ENCODE measurements around the gene EAF1. TPM values are rescaled to one million over a fixed set of nuclear protein-coding genes. Genes with fewer than 3 reads are reported as not detected.

EAF1 gene
- total and polyA plus RNA-seq, 2 donors: 7.1 to 13.4 TPM

DNA sequence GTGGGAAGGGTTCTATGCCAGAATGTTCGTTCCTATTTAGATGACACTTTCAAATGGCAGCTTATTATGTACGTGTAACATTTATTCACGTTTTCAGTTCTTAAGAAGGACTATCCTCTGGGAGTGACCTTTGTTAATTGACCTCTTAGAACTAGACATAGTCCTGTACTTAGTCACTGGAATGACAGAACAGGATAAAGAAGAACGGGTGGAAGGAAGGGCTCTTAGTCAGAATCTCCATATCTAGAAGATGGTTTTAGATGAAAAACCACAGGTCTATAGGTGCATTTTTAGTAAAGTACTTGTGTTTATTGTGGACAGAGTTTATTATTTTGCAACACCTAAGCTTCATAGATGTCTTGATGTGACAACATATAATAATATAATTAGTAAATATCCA, 6.5 kb upstream of the EAF1 start:
- H3K27ac ChIP-seq (ENCODE audit: low read depth in 1 of 2, low read length in 1 of 2): no peak overlapping the region
- H3K36me3 ChIP-seq (ENCODE audit: control insufficient read depth in 2 of 2, insufficient read depth in 2 of 2, low read length in 1 of 2): peaks cover 10 to 49% of the 10 kb centered on the region in 2 donors
- DNase-seq (ENCODE audit: low read depth in 6 of 9, low spot score in 9 of 9): no peak
- H3K4me3 ChIP-seq (ENCODE audit: low read length in 2 of 2): no peak overlapping the region
- WGBS: over 99% methylated on average over 4 of the region's 4 CpGs
- H3K27me3 ChIP-seq (ENCODE audit: control insufficient read depth in 2 of 2, insufficient read depth in 1 of 2, low read length in 1 of 2): no peaks in the 10 kb centered on the region
- H3K9me3 ChIP-seq (ENCODE audit: control insufficient read depth in 2 of 2, insufficient read depth in 1 of 2, low read length in 1 of 2): no peaks in the 10 kb centered on the region
- no peaks in the 10 kb centered on the region for H3K4me1 ChIP-seq (ENCODE audit: control insufficient read depth in 2 of 2, insufficient read depth in 2 of 2, low read length in 2 of 2)

DNA sequence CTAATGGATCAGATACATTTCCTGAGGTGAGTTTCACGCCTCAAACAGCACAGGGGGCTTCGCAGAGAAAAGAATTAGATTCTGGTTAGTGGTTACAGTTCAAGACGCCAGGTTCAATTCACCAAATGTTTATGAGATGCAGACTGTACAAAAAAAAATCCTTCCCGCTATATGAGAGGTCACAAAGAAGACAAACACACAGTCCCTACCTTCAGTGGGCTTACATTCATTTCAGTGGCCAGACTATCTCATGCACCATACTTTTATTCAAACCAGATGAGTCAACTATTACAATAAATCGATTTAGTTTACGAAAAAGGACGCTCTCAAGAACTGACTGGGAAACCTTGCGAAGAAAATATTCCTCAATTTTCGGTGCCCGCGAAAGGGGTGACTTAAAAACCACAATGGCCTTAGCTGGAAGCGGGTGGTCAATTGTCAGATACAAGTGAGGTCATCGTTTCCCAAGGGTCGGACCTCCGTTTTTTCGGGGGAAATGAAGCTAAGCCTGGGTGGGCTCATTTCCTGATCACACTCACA, 749 bp upstream of the EAF1 start:
- peaks cover 19 to 21% of the 10 kb centered on the region in 2 donors for H3K4me1 ChIP-seq (ENCODE audit: control insufficient read depth in 2 of 2, insufficient read depth in 2 of 2, low read length in 2 of 2)
- no peak for DNase-seq (ENCODE audit: low read depth in 6 of 9, low spot score in 9 of 9)
- H3K4me3 ChIP-seq (ENCODE audit: low read length in 2 of 2): peak overlapping the region; percentile 79 to 93
- peaks cover 18 to 39% of the 10 kb centered on the region in 2 donors for H3K36me3 ChIP-seq (ENCODE audit: control insufficient read depth in 2 of 2, insufficient read depth in 2 of 2, low read length in 1 of 2)
- H3K27ac ChIP-seq (ENCODE audit: low read depth in 1 of 2, low read length in 1 of 2): no peak overlapping the region
- H3K27me3 ChIP-seq (ENCODE audit: control insufficient read depth in 2 of 2, insufficient read depth in 1 of 2, low read length in 1 of 2): no peaks in the 10 kb centered on the region
- no peaks in the 10 kb centered on the region for H3K9me3 ChIP-seq (ENCODE audit: control insufficient read depth in 2 of 2, insufficient read depth in 1 of 2, low read length in 1 of 2)
- WGBS: 53% methylated on average over 16 of the region's 16 CpGs

DNA sequence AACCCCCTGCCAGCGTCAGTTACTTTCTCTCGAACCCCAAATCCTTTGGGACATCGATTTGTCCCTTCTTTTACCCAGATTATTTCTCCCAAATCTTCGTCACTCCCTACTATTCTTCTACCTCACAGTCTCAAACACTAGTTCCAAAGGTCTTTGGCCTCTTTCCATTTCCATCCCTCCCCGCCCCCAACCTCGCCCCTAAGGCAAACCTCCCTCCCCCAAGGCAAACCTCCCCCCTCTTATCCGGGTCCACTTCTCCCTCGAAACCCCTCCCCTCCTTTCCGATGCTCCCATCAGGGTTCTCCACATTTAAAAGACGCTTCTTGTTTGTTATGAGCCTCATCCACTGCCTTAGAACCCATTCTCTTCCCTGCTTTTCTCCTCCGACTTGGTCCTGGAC, 583 bp downstream of the EAF1 start:
- H3K4me3 ChIP-seq (ENCODE audit: low read length in 2 of 2): peak overlapping the region; percentile 79 to 93
- peaks cover 19 to 21% of the 10 kb centered on the region in 2 donors for H3K4me1 ChIP-seq (ENCODE audit: control insufficient read depth in 2 of 2, insufficient read depth in 2 of 2, low read length in 2 of 2)
- H3K27me3 ChIP-seq (ENCODE audit: control insufficient read depth in 2 of 2, insufficient read depth in 1 of 2, low read length in 1 of 2): no peaks in the 10 kb centered on the region
- WGBS: 1% methylated on average over 11 of the region's 11 CpGs
- peaks cover 18 to 36% of the 10 kb centered on the region in 2 donors for H3K36me3 ChIP-seq (ENCODE audit: control insufficient read depth in 2 of 2, insufficient read depth in 2 of 2, low read length in 1 of 2)
- H3K9me3 ChIP-seq (ENCODE audit: control insufficient read depth in 2 of 2, insufficient read depth in 1 of 2, low read length in 1 of 2): no peaks in the 10 kb centered on the region
- peak overlapping the region in 1 of 2 donors; percentile 31 for H3K27ac ChIP-seq (ENCODE audit: low read depth in 1 of 2, low read length in 1 of 2)
- no peak for DNase-seq (ENCODE audit: low read depth in 6 of 9, low spot score in 9 of 9)

DNA sequence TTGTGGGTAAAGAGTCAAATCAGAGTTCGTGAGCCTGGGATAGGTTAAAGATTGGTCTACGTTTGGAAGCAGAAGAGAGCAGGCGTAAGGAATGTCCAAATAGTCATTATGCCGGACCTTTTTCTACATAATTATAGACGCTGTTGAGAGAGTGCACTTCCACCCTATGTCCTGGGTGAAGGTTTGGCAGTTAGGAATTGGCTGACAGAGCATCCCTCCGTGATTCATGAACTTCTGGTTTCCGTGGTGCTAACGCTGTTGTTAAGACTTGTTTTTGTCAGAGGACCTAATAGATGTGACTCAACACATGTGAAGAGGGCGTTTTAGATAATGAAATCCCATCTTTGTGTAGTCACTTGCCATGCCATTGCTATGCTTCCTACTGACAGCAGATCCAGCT, 1.1 kb downstream of the EAF1 start:
- DNase-seq (ENCODE audit: low read depth in 6 of 9, low spot score in 9 of 9): peak in 1 of 9 donors; percentile 9
- peaks cover 19 to 38% of the 10 kb centered on the region in 2 donors for H3K36me3 ChIP-seq (ENCODE audit: control insufficient read depth in 2 of 2, insufficient read depth in 2 of 2, low read length in 1 of 2)
- 40% methylated on average over 9 of the region's 9 CpGs for WGBS
- peak overlapping the region in 1 of 2 donors; percentile 31 for H3K27ac ChIP-seq (ENCODE audit: low read depth in 1 of 2, low read length in 1 of 2)
- H3K4me1 ChIP-seq (ENCODE audit: control insufficient read depth in 2 of 2, insufficient read depth in 2 of 2, low read length in 2 of 2): peaks cover 19 to 21% of the 10 kb centered on the region in 2 donors
- H3K27me3 ChIP-seq (ENCODE audit: control insufficient read depth in 2 of 2, insufficient read depth in 1 of 2, low read length in 1 of 2): no peaks in the 10 kb centered on the region
- H3K9me3 ChIP-seq (ENCODE audit: control insufficient read depth in 2 of 2, insufficient read depth in 1 of 2, low read length in 1 of 2): no peaks in the 10 kb centered on the region
- H3K4me3 ChIP-seq (ENCODE audit: low read length in 2 of 2): peak overlapping the region; percentile 79 to 93

DNA sequence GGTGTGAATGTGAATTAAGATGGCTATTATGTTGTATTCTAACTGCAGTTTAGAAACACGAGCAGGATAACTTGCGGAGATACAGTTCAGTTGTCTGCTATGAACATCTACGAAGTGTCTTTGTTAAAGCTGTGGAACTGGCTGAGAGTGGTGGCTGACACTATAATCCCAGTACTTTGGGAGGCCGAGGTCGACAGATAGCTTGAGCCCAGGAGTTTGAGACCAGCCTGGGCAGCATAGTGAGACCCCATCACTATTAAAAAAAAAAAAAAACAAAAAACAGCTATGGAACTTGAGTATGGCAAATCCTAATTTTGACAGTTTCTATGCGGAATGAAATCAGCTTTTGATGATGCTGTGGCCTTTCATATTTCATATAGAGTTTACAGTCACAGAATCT, 1.7 kb downstream of the EAF1 start:
- 96% methylated on average over 6 of the region's 6 CpGs for WGBS

DNA sequence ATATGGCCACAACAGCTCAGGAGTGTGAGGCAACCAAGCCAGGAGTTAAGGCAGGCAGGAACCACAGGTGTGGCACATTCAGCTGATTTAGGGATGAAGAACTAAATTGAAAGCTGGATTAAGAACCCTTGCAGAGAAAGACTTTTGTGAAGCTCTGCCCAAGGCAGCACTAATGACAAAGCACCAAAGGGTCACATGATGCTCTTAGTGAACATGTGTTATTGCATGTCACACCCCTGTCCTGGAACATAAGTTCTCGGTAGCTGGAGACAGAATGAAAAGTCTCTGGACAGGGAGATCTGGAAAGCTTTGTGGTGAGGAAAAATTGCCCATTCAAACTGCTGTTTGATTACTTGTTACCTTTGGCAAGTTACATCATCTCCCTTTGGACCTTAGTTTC, 3.2 kb downstream of the EAF1 start:
- Histone ChIP-seq H3K9me3 (ENCODE audit: control insufficient read depth in 2 of 2, insufficient read depth in 1 of 2, low read length in 1 of 2) (no peaks in the 10 kb centered on the region), H3K27me3 (ENCODE audit: control insufficient read depth in 2 of 2, insufficient read depth in 1 of 2, low read length in 1 of 2) (no peaks in the 10 kb centered on the region), H3K4me3 (ENCODE audit: low read length in 2 of 2) (no peak overlapping the region), H3K36me3 (ENCODE audit: control insufficient read depth in 2 of 2, insufficient read depth in 2 of 2, low read length in 1 of 2) (peaks cover 26 to 45% of the 10 kb centered on the region in 2 donors), H3K27ac (ENCODE audit: low read depth in 1 of 2, low read length in 1 of 2) (no peak overlapping the region), H3K4me1 (ENCODE audit: control insufficient read depth in 2 of 2, insufficient read depth in 2 of 2, low read length in 2 of 2) (peaks cover 19 to 21% of the 10 kb centered on the region in 2 donors)
- WGBS: 95% methylated on average over 1 of the region's 1 CpG
- DNase-seq (ENCODE audit: low read depth in 6 of 9, low spot score in 9 of 9): no peak

More for the DNA sequence above, 1.7 kb downstream of the EAF1 start:
- Histone ChIP-seq H3K36me3 (ENCODE audit: control insufficient read depth in 2 of 2, insufficient read depth in 2 of 2, low read length in 1 of 2) (peaks cover 18 to 41% of the 10 kb centered on the region in 2 donors), H3K9me3 (ENCODE audit: control insufficient read depth in 2 of 2, insufficient read depth in 1 of 2, low read length in 1 of 2) (no peaks in the 10 kb centered on the region), H3K4me3 (ENCODE audit: low read length in 2 of 2) (peak overlapping the region in 1 of 2 donors; percentile 79), H3K4me1 (ENCODE audit: control insufficient read depth in 2 of 2, insufficient read depth in 2 of 2, low read length in 2 of 2) (peaks cover 19 to 21% of the 10 kb centered on the region in 2 donors), H3K27me3 (ENCODE audit: control insufficient read depth in 2 of 2, insufficient read depth in 1 of 2, low read length in 1 of 2) (no peaks in the 10 kb centered on the region), H3K27ac (ENCODE audit: low read depth in 1 of 2, low read length in 1 of 2) (no peak overlapping the region)
- DNase-seq (ENCODE audit: low read depth in 6 of 9, low spot score in 9 of 9): no peak

DNA sequence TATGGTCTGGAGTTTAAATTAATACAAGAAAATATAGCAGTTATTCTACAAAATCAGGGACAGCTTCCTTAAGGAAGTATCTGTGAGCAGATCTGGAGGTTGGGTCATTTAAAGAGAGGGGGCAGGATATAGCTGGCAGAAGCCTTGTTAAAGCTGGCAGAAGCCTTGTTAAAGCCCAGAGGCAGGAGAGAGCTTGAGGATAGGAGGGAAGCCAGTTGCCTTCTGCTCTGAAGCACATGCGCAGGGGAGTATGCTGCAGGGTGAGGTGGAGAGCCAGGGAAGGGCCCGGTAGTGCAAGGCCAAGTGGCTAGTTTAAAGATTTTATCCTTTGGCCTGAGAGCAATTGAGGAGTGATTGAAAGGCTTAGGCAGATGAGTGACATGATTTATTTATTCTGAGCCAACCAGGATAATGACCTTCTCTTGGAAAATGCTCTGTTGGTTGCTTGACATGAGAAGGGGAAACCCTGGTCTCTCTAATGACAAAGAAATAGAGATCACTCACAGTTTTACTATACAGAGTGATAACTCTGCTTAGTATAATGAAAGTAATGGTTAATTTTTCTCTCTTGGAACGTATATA, 3.9 kb downstream of the EAF1 start:
- 98% methylated on average over 3 of the region's 3 CpGs for WGBS
- H3K4me1 ChIP-seq (ENCODE audit: control insufficient read depth in 2 of 2, insufficient read depth in 2 of 2, low read length in 2 of 2): peaks cover 17 to 18% of the 10 kb centered on the region in 2 donors
- H3K9me3 ChIP-seq (ENCODE audit: control insufficient read depth in 2 of 2, insufficient read depth in 1 of 2, low read length in 1 of 2): no peaks in the 10 kb centered on the region
- H3K36me3 ChIP-seq (ENCODE audit: control insufficient read depth in 2 of 2, insufficient read depth in 2 of 2, low read length in 1 of 2): peaks cover 30 to 49% of the 10 kb centered on the region in 2 donors
- no peak for DNase-seq (ENCODE audit: low read depth in 6 of 9, low spot score in 9 of 9)
- H3K4me3 ChIP-seq (ENCODE audit: low read length in 2 of 2): no peak overlapping the region
- no peak overlapping the region for H3K27ac ChIP-seq (ENCODE audit: low read depth in 1 of 2, low read length in 1 of 2)
- no peaks in the 10 kb centered on the region for H3K27me3 ChIP-seq (ENCODE audit: control insufficient read depth in 2 of 2, insufficient read depth in 1 of 2, low read length in 1 of 2)

DNA sequence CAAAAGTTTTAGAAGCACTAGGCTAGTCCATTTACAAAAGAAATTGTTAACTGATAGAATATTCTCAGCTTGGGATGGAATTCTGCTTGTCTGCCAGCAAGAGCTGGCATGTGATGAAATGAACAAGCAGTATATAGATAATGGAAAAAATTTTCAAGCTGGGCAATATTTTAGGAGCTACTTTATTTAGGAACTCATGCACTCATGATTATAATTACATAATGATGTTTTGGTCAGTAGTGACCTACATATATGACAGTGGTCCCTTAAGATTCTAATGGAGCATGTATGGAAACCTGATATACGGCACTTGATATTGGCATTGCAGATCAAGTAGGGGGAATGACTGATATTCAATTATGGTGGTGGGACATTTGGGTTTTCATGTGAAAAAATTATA, 6.1 kb downstream of the EAF1 start:
- Histone ChIP-seq H3K36me3 (ENCODE audit: control insufficient read depth in 2 of 2, insufficient read depth in 2 of 2, low read length in 1 of 2) (peaks cover 46 to 68% of the 10 kb centered on the region in 2 donors), H3K4me3 (ENCODE audit: low read length in 2 of 2) (no peak overlapping the region), H3K27me3 (ENCODE audit: control insufficient read depth in 2 of 2, insufficient read depth in 1 of 2, low read length in 1 of 2) (no peaks in the 10 kb centered on the region), H3K4me1 (ENCODE audit: control insufficient read depth in 2 of 2, insufficient read depth in 2 of 2, low read length in 2 of 2) (peaks cover 6% of the 10 kb centered on the region in 2 donors), H3K27ac (ENCODE audit: low read depth in 1 of 2, low read length in 1 of 2) (no peak overlapping the region), H3K9me3 (ENCODE audit: control insufficient read depth in 2 of 2, insufficient read depth in 1 of 2, low read length in 1 of 2) (no peaks in the 10 kb centered on the region)
- DNase-seq (ENCODE audit: low read depth in 6 of 9, low spot score in 9 of 9): no peak
- 97% methylated on average over 1 of the region's 1 CpG for WGBS

DNA sequence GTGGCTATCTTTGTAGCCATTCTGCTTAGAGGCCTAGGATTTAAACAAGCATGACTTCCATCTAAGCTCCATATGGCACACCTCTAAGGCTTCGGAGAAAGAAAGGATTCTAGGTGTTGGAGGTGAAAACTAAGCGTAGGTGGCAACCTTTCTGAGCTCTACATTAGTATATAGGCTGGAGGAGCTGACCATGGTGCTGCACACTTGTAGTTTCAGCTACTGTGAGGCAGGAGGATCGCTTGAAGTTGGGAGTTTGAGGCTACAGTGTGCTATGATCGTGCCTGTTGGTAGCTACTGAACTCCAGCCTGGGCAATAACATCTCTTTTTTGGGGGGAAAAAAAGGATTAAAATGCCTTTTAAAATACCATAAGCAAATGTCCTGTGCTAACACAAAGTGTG, 7.4 kb downstream of the EAF1 start:
- H3K36me3 ChIP-seq (ENCODE audit: control insufficient read depth in 2 of 2, insufficient read depth in 2 of 2, low read length in 1 of 2): peaks cover 55 to 78% of the 10 kb centered on the region in 2 donors
- H3K27ac ChIP-seq (ENCODE audit: low read depth in 1 of 2, low read length in 1 of 2): no peak overlapping the region
- 99% methylated on average over 4 of the region's 4 CpGs for WGBS
- DNase-seq (ENCODE audit: low read depth in 6 of 9, low spot score in 9 of 9): no peak
- no peaks in the 10 kb centered on the region for H3K4me1 ChIP-seq (ENCODE audit: control insufficient read depth in 2 of 2, insufficient read depth in 2 of 2, low read length in 2 of 2)
- no peaks in the 10 kb centered on the region for H3K27me3 ChIP-seq (ENCODE audit: control insufficient read depth in 2 of 2, insufficient read depth in 1 of 2, low read length in 1 of 2)
- no peaks in the 10 kb centered on the region for H3K9me3 ChIP-seq (ENCODE audit: control insufficient read depth in 2 of 2, insufficient read depth in 1 of 2, low read length in 1 of 2)
- no peak overlapping the region for H3K4me3 ChIP-seq (ENCODE audit: low read length in 2 of 2)
